CD4-positive, alpha-beta T cell treated with Interleukin-17A for 4 hours (primary cell): ENCODE results near the gene PLXNB2.

Experiments used
- DNase-seq: peaks from one replicate; pipeline ENCODE4 v3.0.0-alpha.2; 2020; ENCODE audit warnings: mixed read lengths

PLXNB2 gene

DNA sequence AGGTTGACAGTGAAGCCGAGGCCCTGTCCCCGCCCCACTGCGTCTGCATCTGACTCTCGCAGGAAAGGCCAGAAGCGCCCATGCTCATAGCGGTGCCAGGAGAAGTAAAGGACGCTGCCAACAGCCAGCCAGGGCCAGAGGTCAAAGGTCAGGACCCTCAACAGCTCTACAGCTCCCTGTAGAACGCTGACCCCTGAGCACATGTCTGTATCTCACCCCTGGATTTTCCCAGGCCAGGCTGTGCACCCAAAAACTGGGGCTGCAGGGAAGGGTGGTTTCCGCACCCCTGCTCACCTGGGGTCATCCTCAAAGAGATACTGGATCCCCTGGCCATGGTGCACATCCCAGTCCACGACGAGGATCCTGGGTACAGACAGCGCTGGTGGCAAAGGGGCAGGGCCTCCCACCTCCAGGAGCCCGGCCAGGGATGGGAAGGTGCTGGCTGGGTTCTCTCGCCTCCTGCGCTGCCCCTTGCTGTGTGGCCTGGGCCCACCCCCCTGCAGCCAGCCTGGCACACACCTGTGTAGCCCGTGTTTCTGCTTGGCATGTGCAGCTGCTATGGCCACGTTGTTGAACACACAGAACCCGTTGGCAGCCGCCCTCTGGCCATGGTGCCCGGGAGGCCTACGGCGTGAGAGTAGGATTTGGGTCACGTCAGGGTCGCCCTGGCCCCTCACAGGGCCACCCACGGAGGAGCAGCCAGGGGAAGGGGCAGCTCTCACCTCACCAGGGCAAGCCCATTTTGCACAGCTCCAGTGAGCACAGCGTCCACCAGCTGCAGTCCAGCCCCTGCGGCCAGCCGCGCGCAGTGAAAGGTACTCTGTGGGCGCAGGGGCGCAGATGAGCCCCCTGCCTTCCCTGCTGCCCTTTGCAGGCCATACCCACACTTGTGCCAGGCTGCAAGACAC lies 57.9 kb downstream of the PLXNB2 start:
- no peak for DNase-seq

DNA sequence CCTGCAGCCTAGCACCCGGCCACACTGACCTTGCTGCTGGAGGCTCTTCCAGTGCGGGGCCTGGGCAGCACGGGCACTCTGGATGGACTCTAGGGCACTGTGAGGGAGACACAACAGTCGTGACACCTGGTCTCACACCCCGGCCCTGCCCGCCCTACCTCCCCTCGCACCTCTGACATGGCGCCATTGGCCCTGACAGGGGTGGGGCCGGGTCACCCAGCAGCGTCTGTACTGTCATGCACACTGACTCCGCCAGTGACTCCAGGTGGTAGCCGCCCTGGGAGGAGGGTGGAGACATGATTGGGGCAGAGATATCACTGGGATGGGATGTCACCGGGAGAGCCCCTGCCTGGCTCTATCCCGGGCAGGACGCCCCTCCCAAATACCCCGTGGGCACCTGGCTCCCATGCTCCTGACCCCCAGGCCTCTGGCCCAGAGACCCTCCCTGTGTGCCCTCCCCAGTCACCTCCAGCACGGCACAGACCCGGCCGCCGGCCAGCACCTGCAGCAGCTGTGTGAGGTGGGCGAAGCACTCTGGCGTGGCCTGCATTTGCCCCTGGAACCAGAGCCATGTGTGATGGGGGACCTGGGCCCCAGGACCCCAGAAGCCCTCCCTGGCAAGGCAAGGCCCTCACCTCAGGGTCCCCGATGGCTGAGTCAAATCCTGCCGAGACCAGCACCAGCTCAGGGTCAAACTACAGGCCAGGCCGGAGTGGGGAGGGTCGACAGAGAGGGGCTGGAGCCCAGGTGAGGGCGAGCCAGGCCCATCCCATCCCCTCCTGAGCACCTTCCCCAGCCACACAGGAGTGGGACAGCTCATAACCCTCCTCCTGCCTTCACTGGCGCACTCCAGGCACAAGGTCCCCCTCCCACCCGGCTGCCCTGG lies 59.0 kb downstream of the PLXNB2 start:
- DNase-seq, result no peak

GRCh38 chr22:50247748-50248147 lies 59.7 kb downstream of the PLXNB2 start:
- peak; percentile 58 for DNase-seq

DNA sequence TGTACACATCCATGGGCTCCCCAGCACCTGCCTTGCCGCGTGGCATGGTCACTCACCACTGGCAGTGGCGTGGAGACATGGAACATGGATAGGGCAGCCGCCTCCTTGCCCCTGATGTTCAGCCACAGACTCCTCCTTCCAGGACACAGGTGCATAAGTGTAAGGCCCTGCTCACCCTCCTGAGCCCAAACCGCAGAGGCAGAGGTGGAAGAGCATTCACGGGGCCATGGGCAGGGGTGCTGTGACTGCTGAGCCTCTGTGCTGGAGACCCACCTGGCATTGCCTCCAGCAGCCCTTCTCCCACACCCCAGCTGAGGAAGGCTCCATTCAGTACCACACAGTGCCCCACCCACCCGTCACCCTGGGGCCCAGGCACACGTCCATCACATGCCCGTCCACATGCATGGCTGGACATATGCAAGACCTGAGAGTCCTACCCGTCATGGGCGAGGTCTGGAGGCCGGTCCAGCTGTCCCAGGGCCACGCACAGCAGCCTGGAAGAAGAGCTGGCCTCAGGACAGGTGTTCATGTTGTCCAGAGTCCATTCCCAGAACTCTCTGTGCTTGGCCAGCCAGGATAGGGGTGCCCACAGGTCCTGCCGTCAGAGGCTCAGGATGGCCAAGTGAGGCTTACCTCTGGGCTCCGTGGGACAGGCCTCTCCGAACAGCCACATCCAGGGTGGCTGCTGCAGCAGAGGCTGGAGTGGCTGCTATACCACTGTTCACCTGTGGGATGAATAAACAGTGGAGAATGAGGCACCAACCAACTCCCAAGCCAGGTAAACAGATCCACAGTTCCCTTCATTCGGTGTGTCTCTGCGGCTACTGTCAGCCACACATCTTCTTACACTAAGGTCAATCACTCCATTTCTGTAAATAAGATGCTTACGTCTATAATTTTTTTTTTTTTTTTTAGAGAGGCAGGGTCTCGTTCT lies 60.9 kb downstream of the PLXNB2 start:
- no peak for DNase-seq

GRCh38 chr22:50245214-50246072 lies 62.0 kb downstream of the PLXNB2 start:
- DNase-seq, result peak; percentile 87

- peak; percentile 96 for DNase-seq
Measured at GRCh38 chr22:50244420-50245213, 62.8 kb downstream of the PLXNB2 start, which contains the start of gene TUBGCP6. Gene TUBGCP6, minus strand, starts transcription at chr22:50245023. Its CDS starts 564 bp downstream, at chr22:50244459.

DNA sequence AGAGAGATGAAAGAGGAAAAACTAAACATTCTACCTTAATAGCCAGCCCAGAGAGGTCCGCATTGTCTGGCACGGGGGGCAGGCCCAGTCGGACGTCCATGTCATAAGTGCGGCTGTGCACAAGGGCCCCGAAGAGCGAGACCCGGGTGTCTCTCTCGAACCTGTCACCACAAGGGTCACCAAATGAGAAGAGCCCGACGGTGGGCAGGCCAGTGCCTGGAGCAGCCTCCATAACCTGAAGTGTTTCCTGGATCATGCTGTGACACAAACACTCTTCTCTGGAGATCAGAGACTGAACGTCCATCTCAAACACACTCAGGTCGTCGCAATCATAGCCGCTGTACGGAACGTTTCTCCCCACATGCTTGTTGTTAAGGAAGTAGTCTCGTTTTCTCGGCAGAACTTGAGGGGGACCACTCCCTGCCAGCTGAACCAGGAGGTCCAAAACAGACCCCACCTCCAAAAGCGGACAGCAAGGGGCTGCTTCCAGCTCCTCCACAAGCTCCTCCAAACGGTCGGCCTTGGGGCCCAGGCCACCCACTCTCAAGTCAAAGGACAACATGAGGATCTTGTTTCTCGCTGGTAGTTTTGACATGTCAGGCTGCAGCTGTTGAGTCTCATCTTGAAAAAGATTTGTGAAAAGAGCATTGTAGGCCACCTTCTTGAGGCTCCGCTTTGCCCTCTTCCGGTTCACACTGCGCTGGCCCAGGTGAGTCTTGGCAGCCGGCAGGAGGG lies 63.6 kb downstream of the PLXNB2 start:
- no peak for DNase-seq

DNA sequence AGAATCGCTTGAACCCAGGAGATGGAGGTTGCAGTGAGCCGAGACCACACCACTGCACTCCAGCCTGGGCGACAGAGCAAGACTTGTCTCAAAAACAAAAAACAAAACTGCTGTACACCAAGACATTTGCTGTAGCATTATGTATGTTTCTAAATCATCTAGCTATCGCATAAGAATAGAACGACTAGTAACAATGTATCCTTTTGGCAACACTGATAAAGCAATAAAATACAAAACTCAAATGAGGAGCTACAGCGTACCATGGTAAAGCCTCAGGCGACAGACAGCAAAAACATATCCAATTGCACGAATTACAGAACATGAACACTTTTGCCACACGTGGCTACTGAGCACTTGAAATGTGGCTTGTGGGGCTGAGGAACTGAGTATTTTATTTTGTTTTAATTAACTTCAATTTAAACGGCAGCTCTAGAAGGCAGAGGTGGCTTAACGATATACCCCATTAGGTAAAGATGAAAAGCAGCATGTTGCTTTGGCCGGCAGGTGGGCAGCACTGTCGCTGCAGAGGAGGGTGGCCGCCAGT lies 65.0 kb downstream of the PLXNB2 start:
- no peak for DNase-seq

DNA sequence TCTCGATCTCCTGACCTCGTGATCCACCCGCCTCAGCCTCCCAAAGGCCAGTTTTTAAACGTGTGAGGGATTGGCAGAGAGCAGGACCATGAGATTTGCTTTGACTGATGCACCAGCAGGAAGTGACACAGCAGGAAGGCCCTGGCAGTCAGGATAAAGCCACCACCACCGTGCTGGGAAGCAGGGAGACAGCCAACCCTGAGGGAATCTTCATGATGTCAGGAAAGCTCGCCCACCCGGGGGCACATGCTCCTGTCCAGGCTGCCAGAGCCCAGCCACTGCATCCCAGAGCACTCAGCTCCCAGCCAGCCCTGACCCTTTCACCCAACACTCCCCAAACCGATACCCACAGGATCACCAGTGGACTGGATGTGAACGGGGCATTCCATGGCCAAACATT lies 68.7 kb downstream of the PLXNB2 start:
- no peak for DNase-seq

DNA sequence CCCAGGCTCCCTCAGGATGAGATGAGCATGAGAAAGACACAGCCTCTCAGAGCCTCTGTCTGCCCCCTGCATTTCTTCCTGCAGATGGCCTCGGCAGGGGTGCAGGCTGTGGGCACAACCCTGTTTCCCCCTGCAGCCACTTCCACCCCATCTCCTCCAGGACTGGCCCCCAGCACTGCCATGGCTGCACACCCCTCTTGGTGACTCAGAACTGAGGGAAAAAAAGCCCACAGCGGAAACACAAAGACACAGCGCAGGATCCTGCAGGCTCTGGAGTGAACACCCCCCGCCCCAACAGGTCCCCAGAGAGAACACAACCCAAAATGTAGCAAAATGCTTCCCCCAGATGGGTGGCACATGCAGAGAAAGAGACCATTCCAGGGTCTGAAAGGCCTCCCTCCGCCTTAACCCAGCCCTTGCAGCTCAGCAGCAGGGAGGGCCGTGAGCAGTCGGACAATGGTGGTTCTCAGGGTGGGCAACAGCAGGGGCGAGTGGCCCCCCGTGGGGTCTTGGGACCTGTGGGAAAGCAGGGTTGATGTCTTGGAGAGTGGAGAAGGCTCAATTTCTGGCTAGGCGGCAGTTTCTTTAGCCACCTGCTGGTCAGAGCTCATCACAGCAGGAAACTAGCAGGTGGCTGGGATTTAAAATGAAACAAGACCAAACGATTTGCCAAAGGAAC lies 70.6 kb downstream of the PLXNB2 start:
- no peak for DNase-seq

GRCh38 chr22:50233223-50233622 lies 74.2 kb downstream of the PLXNB2 start:
- DNase-seq, result no peak

GRCh38 chr22:50232481-50233151 lies 74.8 kb downstream of the PLXNB2 start:
- DNase-seq, result no peak

DNA sequence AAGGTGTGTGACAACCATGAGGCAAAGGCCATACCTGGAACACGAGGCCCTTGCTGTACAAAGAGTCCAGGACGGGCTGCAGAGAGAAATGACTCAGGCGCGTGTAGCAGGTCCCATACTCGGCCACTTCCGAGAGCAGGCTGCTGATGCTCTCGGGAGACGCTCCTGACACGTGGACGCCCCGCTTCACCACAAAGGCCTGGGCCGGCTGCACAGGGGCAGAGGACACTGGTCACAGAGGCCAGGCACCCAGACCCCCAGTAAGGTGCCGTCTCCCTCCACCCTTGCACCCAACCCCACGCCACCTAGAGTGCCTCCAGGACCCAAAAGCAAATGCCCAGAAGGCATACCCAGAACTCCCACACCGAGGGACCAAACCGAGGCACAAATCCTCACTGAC lies 78.1 kb downstream of the PLXNB2 start:
- DNase-seq, result no peak

DNA sequence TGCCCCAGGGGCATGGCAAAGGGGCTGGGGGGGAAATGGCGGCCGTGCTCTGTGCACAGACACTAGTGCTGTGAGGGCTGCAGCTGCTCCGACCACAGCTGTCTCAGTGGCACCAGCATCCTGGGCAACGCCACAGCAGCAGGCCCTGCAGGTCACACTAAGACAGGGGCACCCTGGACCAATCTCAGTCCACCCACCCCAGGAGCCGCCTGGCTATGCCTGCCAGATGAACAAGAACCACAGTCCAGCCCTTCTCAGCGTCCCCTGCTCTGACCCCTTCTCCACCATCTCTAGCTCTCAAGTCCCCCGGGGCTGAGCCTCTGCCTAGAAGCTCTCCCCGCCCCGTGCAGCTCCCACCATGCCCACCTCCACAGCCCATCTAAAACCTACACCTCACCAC lies 79.1 kb downstream of the PLXNB2 start:
- no peak for DNase-seq

GRCh38 chr22:50227579-50228215 lies 79.7 kb downstream of the PLXNB2 start:
- no peak for DNase-seq

DNA sequence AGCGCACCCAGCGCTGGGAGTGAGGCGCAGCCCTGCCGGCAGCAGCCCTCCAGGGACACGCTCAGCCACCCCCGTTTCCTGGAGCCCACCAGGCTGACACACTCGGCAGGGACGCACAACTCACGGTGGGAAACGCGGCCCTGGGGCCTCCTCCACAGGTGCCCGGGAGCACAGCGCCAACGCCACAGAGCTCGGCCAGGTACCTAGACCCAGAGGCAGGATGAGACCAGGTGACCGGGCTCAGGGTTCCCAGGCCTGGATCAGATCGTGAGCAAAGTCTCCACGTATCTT lies 80.6 kb downstream of the PLXNB2 start:
- no peak for DNase-seq

GRCh38 chr22:50226063-50226874 lies 81.2 kb downstream of the PLXNB2 start:
- no peak for DNase-seq
